Measurements from ENCODE around the gene PREB. TPM values are rescaled to one million over a fixed set of nuclear protein-coding genes. Genes with fewer than 3 reads are reported as not detected.

The PREB gene
- total RNA-seq, 1 experiment from 2014 or later: 52.7 TPM

DNA sequence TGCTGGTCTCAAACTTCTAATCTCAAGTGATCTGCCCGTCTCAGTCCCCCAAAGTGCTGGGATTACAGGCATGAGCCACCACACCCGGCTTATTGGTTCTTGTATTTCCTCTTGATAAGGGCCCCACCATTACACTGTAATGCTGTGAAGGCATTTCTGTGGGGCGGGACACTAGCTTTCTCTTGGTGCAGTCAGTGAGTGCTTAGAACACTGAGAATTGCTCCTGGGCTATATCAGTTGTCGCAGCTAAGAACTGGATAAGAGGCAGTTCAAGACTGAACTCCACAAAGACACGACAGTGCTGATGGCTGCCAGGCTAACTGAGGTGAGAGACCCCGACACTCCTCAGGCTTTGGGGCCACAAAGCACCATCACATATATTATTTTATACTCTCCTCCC lies 45.8 kb downstream of the PREB start:
- ChIA-PET POLR2A (ENCODE audit: low non-redundant PET) (no interaction called here), CTCF (interaction anchor here (0.6 to 0.7 kb wide), 2 partner anchors 214 to 593 kb away, joined by 3 to 4 read pairs; no protein-coding TSS in a partner anchor)
- peaks cover 6% of the 10 kb centered on the region for H3K4me1 ChIP-seq (ENCODE audit: insufficient read depth, low read length, poor library complexity, severe bottlenecking)
- H3K36me3 ChIP-seq (ENCODE audit: insufficient read depth, low read length, poor library complexity, severe bottlenecking): no peaks in the 10 kb centered on the region
- no TSS peak for BruUV-seq (replicated peaks)
- H3K9me3 ChIP-seq (ENCODE audit: low read depth, low read length, poor library complexity, severe bottlenecking): no peaks in the 10 kb centered on the region
- H3K27ac ChIP-seq (ENCODE audit: low read depth, low read length, poor library complexity, severe bottlenecking): no peak overlapping the region
- TF ChIP-seq CTCF (conservative IDR thresholded peaks at IDR 0.05; ENCODE audit: low read depth, low read length) (no peak), EZH2 (IDR thresholded peaks at IDR 0.05; ENCODE audit: borderline replicate concordance, low read depth, low read length, poor library complexity, severe bottlenecking) (no peak)
- no peak for DNase-seq (ENCODE audit: low spot score)
- H3K27me3 ChIP-seq (replicated peaks; ENCODE audit: insufficient read depth, low read depth, low read length, poor library complexity): no peaks in the 10 kb centered on the region
- intact Hi-C loops (cut with micrococcal nuclease; ENCODE audit: unreplicated experiment): no loop called here
- peak overlapping the region; percentile 59 for H3K4me3 ChIP-seq (ENCODE audit: low read depth, low read length, poor library complexity, severe bottlenecking)

GRCh38 chr2:27087823-27088410 lies 46.5 kb downstream of the PREB start:
- POLR2A ChIA-PET (ENCODE audit: low non-redundant PET): interaction anchor here (0.7 kb wide), 1 partner anchor 16 kb away, joined by 15 read pairs; the partner anchor contains the start of gene OST4
- CTCF ChIA-PET: interaction anchor here (0.7 to 1.3 kb wide), 4 partner anchors 16 to 593 kb away, joined by 3 to 8 read pairs (median 6); partner anchors contain the start of gene OST4
- peaks cover 6% of the 10 kb centered on the region for H3K4me1 ChIP-seq (ENCODE audit: insufficient read depth, low read length, poor library complexity, severe bottlenecking)
- TF ChIP-seq CTCF (conservative IDR thresholded peaks at IDR 0.05; ENCODE audit: low read depth, low read length) (no peak), EZH2 (IDR thresholded peaks at IDR 0.05; ENCODE audit: borderline replicate concordance, low read depth, low read length, poor library complexity, severe bottlenecking) (no peak)
- no TSS peak for BruUV-seq (replicated peaks)
- no peaks in the 10 kb centered on the region for H3K36me3 ChIP-seq (ENCODE audit: insufficient read depth, low read length, poor library complexity, severe bottlenecking)
- H3K27me3 ChIP-seq (replicated peaks; ENCODE audit: insufficient read depth, low read depth, low read length, poor library complexity): no peaks in the 10 kb centered on the region
- no peak for DNase-seq (ENCODE audit: low spot score)
- H3K4me3 ChIP-seq (ENCODE audit: low read depth, low read length, poor library complexity, severe bottlenecking): peak overlapping the region; percentile 59
- H3K27ac ChIP-seq (ENCODE audit: low read depth, low read length, poor library complexity, severe bottlenecking): no peak overlapping the region
- H3K9me3 ChIP-seq (ENCODE audit: low read depth, low read length, poor library complexity, severe bottlenecking): no peaks in the 10 kb centered on the region
- intact Hi-C loops (cut with micrococcal nuclease; ENCODE audit: unreplicated experiment): no loop called here

DNA sequence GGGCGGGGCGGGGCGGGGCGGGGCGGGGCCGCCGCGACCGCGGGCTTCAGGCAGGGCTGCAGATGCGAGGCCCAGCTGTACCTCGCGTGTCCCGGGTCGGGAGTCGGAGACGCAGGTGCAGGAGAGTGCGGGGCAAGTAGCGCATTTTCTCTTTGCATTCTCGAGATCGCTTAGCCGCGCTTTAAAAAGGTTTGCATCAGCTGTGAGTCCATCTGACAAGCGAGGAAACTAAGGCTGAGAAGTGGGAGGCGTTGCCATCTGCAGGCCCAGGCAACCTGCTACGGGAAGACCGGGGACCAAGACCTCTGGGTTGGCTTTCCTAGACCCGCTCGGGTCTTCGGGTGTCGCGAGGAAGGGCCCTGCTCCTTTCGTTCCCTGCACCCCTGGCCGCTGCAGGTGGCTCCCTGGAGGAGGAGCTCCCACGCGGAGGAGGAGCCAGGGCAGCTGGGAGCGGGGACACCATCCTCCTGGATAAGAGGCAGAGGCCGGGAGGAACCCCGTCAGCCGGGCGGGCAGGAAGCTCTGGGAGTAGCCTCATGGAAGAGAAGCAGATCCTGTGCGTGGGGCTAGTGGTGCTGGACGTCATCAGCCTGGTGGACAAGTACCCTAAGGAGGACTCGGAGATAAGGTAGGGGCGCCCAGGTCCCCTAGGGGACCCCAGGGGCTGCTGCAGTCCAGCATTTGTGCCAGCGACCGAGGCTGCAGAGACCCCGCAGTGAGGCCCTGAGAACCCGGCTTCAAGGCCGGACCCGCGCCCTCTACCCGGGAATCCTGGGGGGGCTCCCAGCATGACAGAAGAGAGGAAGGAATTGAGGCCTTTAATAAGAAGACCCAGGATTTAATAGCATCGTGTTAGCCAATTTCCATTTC lies 47.5 kb downstream of the PREB start, which contains the start of gene KHK:
Gene KHK (plus strand): TSS at position 49 of the 870 bp plus-strand sequence. CDS start 488 bp downstream, at position 537.
- H3K4me3 ChIP-seq (ENCODE audit: low read depth, low read length, poor library complexity, severe bottlenecking): peak within 1 kb of the TSS; percentile 59
- intact Hi-C loops (cut with micrococcal nuclease; ENCODE audit: unreplicated experiment): no loop called here
- no peaks in the 10 kb centered on the region for H3K9me3 ChIP-seq (ENCODE audit: low read depth, low read length, poor library complexity, severe bottlenecking)
- DNase-seq (ENCODE audit: low spot score): peak; percentile 73
- peak within 1 kb of the TSS; percentile 86 for H3K27ac ChIP-seq (ENCODE audit: low read depth, low read length, poor library complexity, severe bottlenecking)
- CTCF ChIA-PET: interaction anchor here (0.6 to 1.3 kb wide), 5 partner anchors 15 to 216 kb away, joined by 3 to 8 read pairs (median 5); partner anchors contain the start of gene OST4
- H3K4me1 ChIP-seq (ENCODE audit: insufficient read depth, low read length, poor library complexity, severe bottlenecking): peaks cover 6% of the 10 kb centered on the region
- POLR2A ChIA-PET (ENCODE audit: low non-redundant PET): interaction anchor here (0.6 to 0.7 kb wide), 3 partner anchors 15 to 217 kb away, joined by 3 to 15 read pairs (median 5); partner anchors contain the start of genes AGBL5 and OST4
- no peaks in the 10 kb centered on the region for H3K27me3 ChIP-seq (replicated peaks; ENCODE audit: insufficient read depth, low read depth, low read length, poor library complexity)
- H3K36me3 ChIP-seq (ENCODE audit: insufficient read depth, low read length, poor library complexity, severe bottlenecking): no peaks in the 10 kb centered on the region
- TF ChIP-seq CTCF (conservative IDR thresholded peaks at IDR 0.05; ENCODE audit: low read depth, low read length) (no peak), EZH2 (IDR thresholded peaks at IDR 0.05; ENCODE audit: borderline replicate concordance, low read depth, low read length, poor library complexity, severe bottlenecking) (no peak)
- BruUV-seq (replicated peaks): TSS peak; percentile 27

Measured in A673 (cell line).